Transverse colon (tissue), 4 donors: Measurements from ENCODE around the gene BMX. TPM values are rescaled to one million over a fixed set of nuclear protein-coding genes. Genes with fewer than 3 reads are reported as not detected.

ENCODE experiments used
- DNase-seq: peaks from one replicate; pipeline ENCODE4 v3.0.0-alpha.2; 2019
- H3K27ac ChIP-seq, 4 donors: fragments of 200-600 bp; sonication (generic); 2 replicates each; pipeline ENCODE4 v1.5.1; 2016 to 2018; ENCODE audit warnings: inconsistent platforms in 4 of 4
- H3K27me3 ChIP-seq: fragments of 200-600 bp; sonication (generic); 2 replicates; pipeline ENCODE4 v1.5.1; 2017; ENCODE audit warnings: inconsistent platforms
- H3K36me3 ChIP-seq, 4 donors: fragments of 200-600 bp; sonication (generic); 2 replicates each; pipeline ENCODE4 v1.5.1; 2017 to 2019; ENCODE audit warnings: inconsistent platforms in 4 of 4
- H3K4me1 ChIP-seq, 4 donors: fragments of 200-600 bp; sonication (generic); 2 replicates each; pipeline ENCODE4 v1.5.1; 2017 to 2020; ENCODE audit warnings: inconsistent platforms in 4 of 4
- H3K4me3 ChIP-seq, 4 donors: fragments of 200-600 bp; sonication (generic); 1 replicate in 1 of 4; 2 replicates in 3 of 4; pipeline versions ENCODE4 v1.5.1 to v1.6.1; 2017 to 2019; ENCODE audit warnings: inconsistent platforms in 4 of 4
- H3K9me3 ChIP-seq, 2 donors: fragments of 200-600 bp; sonication (generic); 2 replicates each; pipeline ENCODE4 v1.5.1; 2017 to 2019; ENCODE audit warnings: inconsistent platforms in 2 of 2
- EP300 ChIP-seq: sonication (generic); formaldehyde crosslinking; IDR thresholded peaks from one replicate; pipeline ENCODE4 v1.6.1; 2017; ENCODE audit warnings: antibody characterized with exemption, low read depth
- POLR2A ChIP-seq: fragments of 450-650 bp; IDR thresholded peaks from one replicate; pipeline ENCODE4 v1.6.1; 2016; ENCODE audit warnings: antibody characterized with exemption, mild to moderate bottlenecking, moderate library complexity
- POLR2AphosphoS5 ChIP-seq, 3 donors: sonication (generic); formaldehyde crosslinking; IDR thresholded peaks; one replicate each; pipeline ENCODE4 v1.6.1; 2016; ENCODE audit warnings: antibody characterized with exemption in 3 of 3
- WGBS, 2 donors: methylation state at CpG; one replicate each; pipeline ENCODE4 v1.1.5; 2018; ENCODE audit warnings: low coverage in 1 of 2; 5-methylcytosine and 5-hydroxymethylcytosine counted together
- in situ Hi-C, 4 donors: fragments of 200-750 bp; cut with MboI; loops; one replicate each; pipeline versions ENCODE4 v1.15.0 to v1.15.1; 2017; ENCODE audit warnings: low sequenced_read_pairs in 3 of 4, low pct_ligation_motif_present in 1 of 4, low pct_unique_long_range_greater_than_20kb in 1 of 4
- intact Hi-C: fragments of 100-400 bp; cut with DNase I; formaldehyde crosslinking; loops from one replicate; pipeline ENCODE4 v1.15.1; 2023; ENCODE audit warnings: low total_unique reads
- total RNA-seq, 4 donors: library from RNA; depleted of rRNA; stranded (reverse); fragments of >200 nt; gene quantifications; one replicate each; pipeline ENCODE4 v1.1.0, GENCODE V29; 2016
- TF ChIP-seq, protein P1 (sequence below), 5 experiments: fragments of 200-600 bp in 3 of 5; fragments of 450-650 bp in 2 of 5; sonication (generic) in 3 of 5; IDR thresholded peaks; 1 replicate in 2 of 5; 2 replicates in 3 of 5; pipeline ENCODE4 v1.5.1; 2016 to 2017; ENCODE audit warnings: antibody characterized with exemption in 5 of 5, inconsistent platforms in 3 of 5, mild to moderate bottlenecking in 2 of 5, moderate library complexity in 1 of 5

BMX gene
- total RNA-seq, 4 donors from 2014 or later = 1.1 to 5.9 (median 3.4) TPM

DNA sequence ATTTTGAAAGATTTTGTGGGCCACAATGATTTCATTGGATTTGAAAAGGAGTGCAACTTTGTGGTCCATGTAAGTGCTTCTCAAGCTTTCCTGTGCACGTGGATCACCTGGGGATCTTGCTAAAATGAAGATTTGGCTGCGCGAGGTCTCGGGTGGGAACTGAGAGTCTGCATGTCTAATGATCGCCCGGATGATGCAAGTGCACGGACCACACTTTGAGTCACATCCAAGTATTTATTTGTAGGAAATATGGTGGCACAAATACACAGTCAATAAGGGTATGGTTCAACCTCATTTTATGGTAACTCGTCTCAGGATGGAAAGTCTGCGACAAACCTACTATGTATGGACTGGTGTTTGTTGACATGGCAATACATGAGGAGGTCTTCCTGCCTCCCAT lies 899 bp downstream of the BMX start:
- Histone ChIP-seq H3K36me3 (no peaks in the 10 kb centered on the region), H3K9me3 (no peaks in the 10 kb centered on the region), H3K4me1 (no peaks in the 10 kb centered on the region), H3K27ac (no peak overlapping the region), H3K4me3 (no peak overlapping the region), H3K27me3 (no peaks in the 10 kb centered on the region)
- no peak for TF ChIP-seq POLR2A
- TF ChIP-seq, protein P1, sequence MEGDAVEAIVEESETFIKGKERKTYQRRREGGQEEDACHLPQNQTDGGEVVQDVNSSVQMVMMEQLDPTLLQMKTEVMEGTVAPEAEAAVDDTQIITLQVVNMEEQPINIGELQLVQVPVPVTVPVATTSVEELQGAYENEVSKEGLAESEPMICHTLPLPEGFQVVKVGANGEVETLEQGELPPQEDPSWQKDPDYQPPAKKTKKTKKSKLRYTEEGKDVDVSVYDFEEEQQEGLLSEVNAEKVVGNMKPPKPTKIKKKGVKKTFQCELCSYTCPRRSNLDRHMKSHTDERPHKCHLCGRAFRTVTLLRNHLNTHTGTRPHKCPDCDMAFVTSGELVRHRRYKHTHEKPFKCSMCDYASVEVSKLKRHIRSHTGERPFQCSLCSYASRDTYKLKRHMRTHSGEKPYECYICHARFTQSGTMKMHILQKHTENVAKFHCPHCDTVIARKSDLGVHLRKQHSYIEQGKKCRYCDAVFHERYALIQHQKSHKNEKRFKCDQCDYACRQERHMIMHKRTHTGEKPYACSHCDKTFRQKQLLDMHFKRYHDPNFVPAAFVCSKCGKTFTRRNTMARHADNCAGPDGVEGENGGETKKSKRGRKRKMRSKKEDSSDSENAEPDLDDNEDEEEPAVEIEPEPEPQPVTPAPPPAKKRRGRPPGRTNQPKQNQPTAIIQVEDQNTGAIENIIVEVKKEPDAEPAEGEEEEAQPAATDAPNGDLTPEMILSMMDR (IDR thresholded peaks at IDR 0.05) = no peak
- TF ChIP-seq POLR2AphosphoS5 (IDR thresholded peaks at IDR 0.05) = no peak
- TF ChIP-seq EP300 = no peak
- in situ Hi-C loops = no loop called here
- 85 to 100% methylated on average over 2 to 9 of the region's 9 CpGs for WGBS, 2 donors
- no peak for DNase-seq
- intact Hi-C loops = no loop called here

DNA sequence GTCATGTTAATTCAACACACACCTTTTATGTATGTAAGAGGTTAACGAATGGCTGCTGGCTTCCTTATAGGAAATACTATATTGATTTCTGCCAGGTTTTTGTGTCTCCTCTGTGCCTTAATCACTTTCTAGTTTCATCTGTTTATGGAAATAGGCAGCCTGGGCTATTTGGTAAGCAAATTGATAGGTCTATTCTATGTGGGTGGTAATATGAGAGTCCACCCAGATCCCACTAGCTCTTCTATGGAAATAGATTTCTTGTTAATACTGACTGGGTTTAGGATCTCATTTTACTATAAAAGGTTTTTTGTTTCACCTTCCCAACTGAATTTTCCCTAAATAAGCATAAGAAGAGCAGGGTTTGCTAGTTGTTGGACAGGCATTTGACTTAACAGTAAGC lies 4.1 kb downstream of the BMX start:
- WGBS, 2 donors = 79% methylated on average over 1 of the region's 1 CpG; no CpG with 5 or more reads in 1 of the 2 donors
- intact Hi-C loops = no loop called here
- no peaks in the 10 kb centered on the region for H3K4me1 ChIP-seq
- no peak for TF ChIP-seq POLR2AphosphoS5 (IDR thresholded peaks at IDR 0.05)
- no peak overlapping the region for H3K27ac ChIP-seq
- no peak overlapping the region for H3K4me3 ChIP-seq
- no peak for DNase-seq
- H3K36me3 ChIP-seq = no peaks in the 10 kb centered on the region
- no peaks in the 10 kb centered on the region for H3K27me3 ChIP-seq
- H3K9me3 ChIP-seq = no peaks in the 10 kb centered on the region
- in situ Hi-C loops = no loop called here

DNA sequence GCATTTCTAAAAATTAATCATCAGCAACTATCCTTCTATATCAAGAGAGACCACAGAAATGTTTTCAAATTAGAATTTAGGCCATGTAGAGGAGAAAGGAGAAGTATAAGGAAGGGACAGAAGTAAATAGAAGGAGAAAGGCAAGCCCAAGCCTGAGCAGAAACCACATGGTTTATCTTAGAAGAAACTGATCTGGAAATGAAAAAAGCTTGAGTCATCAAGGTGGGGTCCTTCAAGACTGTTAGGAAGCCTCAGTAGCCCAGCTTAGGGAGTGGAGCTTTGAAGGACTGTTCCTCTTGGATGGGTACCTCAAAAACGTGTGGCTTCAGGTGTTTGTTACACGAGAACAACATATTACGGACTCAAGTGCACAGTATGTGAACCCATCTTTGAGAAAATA lies 4.5 kb downstream of the BMX start:
- no peak overlapping the region for H3K4me3 ChIP-seq
- intact Hi-C loops = no loop called here
- H3K27me3 ChIP-seq = no peaks in the 10 kb centered on the region
- TF ChIP-seq POLR2AphosphoS5 (IDR thresholded peaks at IDR 0.05) (no peak), POLR2A (no peak)
- H3K9me3 ChIP-seq = no peaks in the 10 kb centered on the region
- in situ Hi-C loops = no loop called here
- H3K36me3 ChIP-seq = no peaks in the 10 kb centered on the region
- no peak for DNase-seq
- H3K4me1 ChIP-seq = no peaks in the 10 kb centered on the region
- H3K27ac ChIP-seq = no peak overlapping the region
- 64 to 84% methylated on average over 3 of the region's 3 CpGs for WGBS, 2 donors

DNA sequence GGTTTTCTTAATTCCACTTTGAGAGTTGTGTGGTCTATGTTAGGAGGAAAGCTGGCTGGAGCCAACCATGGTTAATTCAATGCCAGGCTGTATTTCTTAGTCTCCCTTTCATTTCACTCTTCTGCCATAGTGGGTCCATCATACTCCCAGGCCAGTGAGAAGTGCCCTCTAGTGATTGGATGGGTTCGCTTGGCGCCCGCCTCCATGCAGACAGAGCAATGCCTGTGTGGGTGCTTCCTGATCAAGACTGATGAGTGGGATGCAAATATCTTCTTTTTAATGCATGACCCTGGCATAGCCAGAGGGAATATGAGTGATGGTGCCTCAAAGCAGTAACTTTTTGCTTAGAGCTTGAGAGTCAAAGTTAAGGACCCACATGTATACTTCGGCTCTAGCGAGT lies 6.4 kb downstream of the BMX start:
- no peak for TF ChIP-seq EP300
- TF ChIP-seq, protein P1 (IDR thresholded peaks at IDR 0.05) = no peak
- TF ChIP-seq POLR2AphosphoS5 (IDR thresholded peaks at IDR 0.05) = no peak
- TF ChIP-seq POLR2A = no peak
- H3K9me3 ChIP-seq = no peaks in the 10 kb centered on the region
- H3K4me1 ChIP-seq = no peaks in the 10 kb centered on the region
- intact Hi-C loops (no loop called here), in situ Hi-C loops (no loop called here)
- H3K27ac ChIP-seq = no peak overlapping the region
- H3K27me3 ChIP-seq = no peaks in the 10 kb centered on the region
- no peak overlapping the region for H3K4me3 ChIP-seq
- no peaks in the 10 kb centered on the region for H3K36me3 ChIP-seq
- DNase-seq = no peak
- 82% methylated on average over 5 of the region's 5 CpGs; no CpG with 5 or more reads in 1 of the 2 donors for WGBS, 2 donors

DNA sequence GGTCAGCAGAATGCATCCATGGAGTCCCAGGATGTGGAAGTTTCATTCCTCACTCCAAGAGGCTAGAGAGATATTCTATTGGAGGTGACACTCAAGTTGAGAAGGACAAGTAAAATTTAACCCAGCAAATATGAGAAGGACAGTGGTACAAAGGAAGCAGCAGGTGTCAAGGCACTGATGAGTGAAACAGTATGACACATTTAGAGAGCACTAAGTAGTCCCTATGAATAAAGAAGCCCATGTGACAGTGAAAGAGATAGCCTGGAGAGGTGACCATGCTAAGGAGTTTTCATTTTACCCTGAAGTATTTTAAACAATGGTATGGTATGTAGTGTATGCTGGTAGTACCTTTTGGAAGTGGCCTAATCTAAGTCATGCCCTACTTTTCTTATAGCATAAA lies 9.2 kb downstream of the BMX start:
- H3K27me3 ChIP-seq = no peaks in the 10 kb centered on the region
- H3K36me3 ChIP-seq = no peaks in the 10 kb centered on the region
- intact Hi-C loops (no loop called here), in situ Hi-C loops (no loop called here)
- H3K4me1 ChIP-seq = no peaks in the 10 kb centered on the region
- H3K9me3 ChIP-seq = no peaks in the 10 kb centered on the region
- no peak overlapping the region for H3K4me3 ChIP-seq
- no peak overlapping the region for H3K27ac ChIP-seq
- TF ChIP-seq EP300 = no peak
- no peak for TF ChIP-seq POLR2AphosphoS5 (IDR thresholded peaks at IDR 0.05)
- TF ChIP-seq POLR2A = no peak
- TF ChIP-seq, protein P1 (IDR thresholded peaks at IDR 0.05) = no peak
- no peak for DNase-seq
